ENCODE data around the gene MTHFD1L.

- TF ChIP-seq CTCF (conservative IDR thresholded peaks at IDR 0.05; ENCODE audit: low read depth, low read length) (no peak), USF2 (IDR thresholded peaks at IDR 0.05; ENCODE audit: low read depth, low read length) (no peak), POLR2A (IDR thresholded peaks at IDR 0.05; ENCODE audit: low read depth, low read length) (no peak), MAFK (IDR thresholded peaks at IDR 0.05; ENCODE audit: low read depth, low read length) (no peak), MXI1 (IDR thresholded peaks at IDR 0.05; ENCODE audit: borderline replicate concordance, low read depth, low read length) (no peak), RAD21 (IDR thresholded peaks at IDR 0.05; ENCODE audit: low read length) (no peak), CEBPB (IDR thresholded peaks at IDR 0.05; ENCODE audit: low read depth, low read length) (no peak)
Measured at GRCh38 chr6:150919938-150920337, 54.4 kb downstream of the MTHFD1L start.
